Parathyroid adenoma (tissue), 2 donors: ENCODE data around the gene KCMF1.

Experiments
- H2AFZ ChIP-seq: fragments of 300-600 bp; sonication (generic); one replicate; pipeline ENCODE4 v1.7.0; 2017; ENCODE audit warnings: antibody characterized with exemption, mild to moderate bottlenecking
- H3K27ac ChIP-seq: fragments of 300-600 bp; sonication (generic); one replicate; pipeline ENCODE4 v1.7.0; 2017
- H3K27me3 ChIP-seq: fragments of 300-600 bp; sonication (generic); one replicate; pipeline ENCODE4 v1.7.0; 2017; ENCODE audit warnings: low read length; ENCODE audit not compliant: control insufficient read depth, insufficient read depth
- H3K36me3 ChIP-seq: fragments of 300-600 bp; sonication (generic); one replicate; pipeline ENCODE4 v1.7.0; 2017; ENCODE audit warnings: low read length; ENCODE audit not compliant: control insufficient read depth, insufficient read depth
- H3K4me1 ChIP-seq: fragments of 300-600 bp; sonication (generic); one replicate; pipeline ENCODE4 v1.7.0; 2017; ENCODE audit warnings: control low read depth
- H3K4me2 ChIP-seq: fragments of 300-600 bp; sonication (generic); one replicate; pipeline ENCODE4 v1.7.0; 2017; ENCODE audit warnings: low read length
- H3K4me3 ChIP-seq: fragments of 300-600 bp; sonication (generic); one replicate; pipeline ENCODE4 v1.7.0; 2017; ENCODE audit warnings: low read depth, low read length
- H3K79me2 ChIP-seq: fragments of 300-600 bp; sonication (generic); one replicate; pipeline ENCODE4 v1.7.0; 2017; ENCODE audit warnings: control low read depth
- H3K9ac ChIP-seq: fragments of 300-600 bp; sonication (generic); one replicate; pipeline ENCODE4 v1.7.0; 2017; ENCODE audit warnings: mild to moderate bottlenecking
- H3K9me3 ChIP-seq: fragments of 300-600 bp; sonication (generic); one replicate; pipeline ENCODE4 v1.7.0; 2017; ENCODE audit warnings: low read length; ENCODE audit not compliant: control insufficient read depth
- TF ChIP-seq, protein P1 (sequence below): fragments of 300-600 bp; sonication (generic); IDR thresholded peaks from one replicate; pipeline ENCODE4 v1.7.0; 2017; ENCODE audit warnings: antibody characterized with exemption, mild to moderate bottlenecking
- donor health status: primary hyperparathyroidism.

The KCMF1 gene

DNA sequence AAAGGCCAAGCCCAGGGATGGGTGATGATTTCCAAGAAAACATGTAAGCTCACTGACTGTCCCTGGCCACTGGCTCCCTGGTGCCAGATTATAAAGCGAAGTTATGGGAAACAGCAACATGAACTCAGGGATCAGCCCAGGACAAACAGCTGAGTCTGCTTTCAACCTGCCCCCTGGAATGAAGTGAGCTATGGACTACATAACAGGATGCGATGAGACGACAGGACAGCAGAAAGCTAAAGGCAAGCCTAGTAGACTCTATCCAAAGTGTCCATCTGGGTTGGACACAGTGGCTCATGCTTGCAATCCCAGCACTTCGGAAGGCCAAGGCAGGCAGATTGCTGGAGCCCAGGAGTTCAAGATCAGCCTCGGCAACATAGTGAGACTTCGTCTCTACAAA lies 16.6 kb upstream of the KCMF1 start:
- Histone ChIP-seq H3K4me1 (peaks cover 11% of the 10 kb centered on the region), H3K4me2 (no peak overlapping the region), H3K36me3 (no peaks in the 10 kb centered on the region), H3K79me2 (no peaks in the 10 kb centered on the region), H3K27me3 (no peaks in the 10 kb centered on the region), H3K4me3 (no peak overlapping the region), H2AFZ (no peak overlapping the region), H3K27ac (no peak overlapping the region), H3K9me3 (no peaks in the 10 kb centered on the region), H3K9ac (no peak overlapping the region)
- TF ChIP-seq, protein P1, sequence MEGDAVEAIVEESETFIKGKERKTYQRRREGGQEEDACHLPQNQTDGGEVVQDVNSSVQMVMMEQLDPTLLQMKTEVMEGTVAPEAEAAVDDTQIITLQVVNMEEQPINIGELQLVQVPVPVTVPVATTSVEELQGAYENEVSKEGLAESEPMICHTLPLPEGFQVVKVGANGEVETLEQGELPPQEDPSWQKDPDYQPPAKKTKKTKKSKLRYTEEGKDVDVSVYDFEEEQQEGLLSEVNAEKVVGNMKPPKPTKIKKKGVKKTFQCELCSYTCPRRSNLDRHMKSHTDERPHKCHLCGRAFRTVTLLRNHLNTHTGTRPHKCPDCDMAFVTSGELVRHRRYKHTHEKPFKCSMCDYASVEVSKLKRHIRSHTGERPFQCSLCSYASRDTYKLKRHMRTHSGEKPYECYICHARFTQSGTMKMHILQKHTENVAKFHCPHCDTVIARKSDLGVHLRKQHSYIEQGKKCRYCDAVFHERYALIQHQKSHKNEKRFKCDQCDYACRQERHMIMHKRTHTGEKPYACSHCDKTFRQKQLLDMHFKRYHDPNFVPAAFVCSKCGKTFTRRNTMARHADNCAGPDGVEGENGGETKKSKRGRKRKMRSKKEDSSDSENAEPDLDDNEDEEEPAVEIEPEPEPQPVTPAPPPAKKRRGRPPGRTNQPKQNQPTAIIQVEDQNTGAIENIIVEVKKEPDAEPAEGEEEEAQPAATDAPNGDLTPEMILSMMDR: no peak

- no peak overlapping the region for H3K27ac ChIP-seq
- H3K4me2 ChIP-seq: no peak overlapping the region
- H3K79me2 ChIP-seq: no peaks in the 10 kb centered on the region
- no peaks in the 10 kb centered on the region for H3K9me3 ChIP-seq
- H3K27me3 ChIP-seq: no peaks in the 10 kb centered on the region
- no peak overlapping the region for H3K9ac ChIP-seq
- H3K4me3 ChIP-seq: no peak overlapping the region
- no peak overlapping the region for H2AFZ ChIP-seq
- H3K36me3 ChIP-seq: no peaks in the 10 kb centered on the region
- peaks cover 18% of the 10 kb centered on the region for H3K4me1 ChIP-seq
- TF ChIP-seq, protein P1: no peak
Observed at GRCh38 chr2:84956334-84957297, 14.3 kb upstream of the KCMF1 start.

- H3K79me2 ChIP-seq: no peaks in the 10 kb centered on the region
- no peak overlapping the region for H3K4me2 ChIP-seq
- no peaks in the 10 kb centered on the region for H3K36me3 ChIP-seq
- no peaks in the 10 kb centered on the region for H3K27me3 ChIP-seq
- peak overlapping the region; percentile 36 for H2AFZ ChIP-seq
- peak overlapping the region; percentile 42 for H3K27ac ChIP-seq
- H3K4me1 ChIP-seq: peaks cover 18% of the 10 kb centered on the region
- H3K9me3 ChIP-seq: no peaks in the 10 kb centered on the region
- H3K4me3 ChIP-seq: no peak overlapping the region
- TF ChIP-seq, protein P1: no peak
- H3K9ac ChIP-seq: no peak overlapping the region
Observed at GRCh38 chr2:84957771-84958134, 13.2 kb upstream of the KCMF1 start.

DNA sequence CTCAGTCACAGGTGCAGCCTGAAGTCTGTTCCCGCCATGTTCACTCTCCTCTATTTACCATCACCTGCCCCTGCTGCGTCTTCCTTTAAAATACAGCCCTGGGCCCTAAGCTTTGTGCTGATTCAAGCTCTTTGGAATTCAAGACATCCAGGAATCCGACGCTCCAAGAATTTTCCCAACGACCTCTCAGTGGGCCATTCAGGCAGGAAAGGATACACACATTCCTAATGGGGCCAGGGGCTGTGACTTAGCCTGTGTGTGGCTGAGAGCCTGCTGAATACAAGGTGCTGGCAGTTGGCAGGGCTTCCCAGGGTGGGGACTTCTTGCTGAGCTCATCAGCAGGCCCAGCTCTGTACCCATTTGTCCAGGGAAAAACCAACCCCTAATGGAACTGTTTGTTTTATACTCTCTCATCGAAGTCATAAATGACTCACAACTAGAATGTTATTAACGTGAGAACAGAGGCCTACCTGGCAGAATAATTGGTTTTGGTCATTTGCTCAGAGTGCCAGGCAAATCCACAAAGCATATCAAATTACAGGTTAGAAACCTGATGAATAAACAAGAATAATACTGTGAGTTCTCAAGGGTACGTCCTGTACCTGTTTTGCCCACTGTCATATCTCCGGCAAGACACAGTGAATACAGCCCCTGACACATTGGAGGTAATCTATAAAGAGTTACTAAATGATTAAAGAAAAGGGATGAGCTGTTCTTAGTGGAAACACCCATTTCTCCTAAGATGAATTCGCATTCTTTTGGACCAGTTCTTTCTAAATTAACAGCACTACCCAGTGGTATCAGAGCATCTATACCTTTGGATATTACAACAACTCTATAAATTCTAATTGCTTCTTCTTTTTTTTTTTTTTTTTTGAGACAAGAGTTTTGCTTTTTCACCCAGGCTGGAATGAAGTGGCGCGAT lies 12.6 kb upstream of the KCMF1 start:
- Histone ChIP-seq H3K4me1 (peaks cover 18% of the 10 kb centered on the region), H3K36me3 (no peaks in the 10 kb centered on the region), H3K4me3 (no peak overlapping the region), H3K27ac (peak overlapping the region; percentile 42), H3K27me3 (no peaks in the 10 kb centered on the region), H3K9me3 (no peaks in the 10 kb centered on the region), H2AFZ (peak overlapping the region; percentile 36), H3K9ac (no peak overlapping the region), H3K79me2 (no peaks in the 10 kb centered on the region), H3K4me2 (peak overlapping the region; percentile 19)
- TF ChIP-seq, protein P1: no peak
